Common myeloid progenitor, CD34-positive (primary cell): Measurements from ENCODE around the gene ADGRV1.
A peak's percentile ranks its signal among the peaks of the same experiment; 100 is the strongest.
"Not testable (repeated sequence)": the region's sequence is repeated elsewhere in the genome, so short reads cannot be mapped to it uniquely, and the experiment has no call there.

ENCODE experiments used
- CTCF ChIA-PET: fragments of 350-600 bp; sonication (Branson Sonifier 250); formaldehyde crosslinking; loops from one replicate; lab custom pipeline; 2021; ENCODE audit warnings: antibody characterized with exemption; lab: Charles Lee
- POLR2A ChIA-PET: fragments of 350-600 bp; sonication (Branson Sonifier 250); formaldehyde crosslinking; loops from one replicate; lab custom pipeline; 2021; ENCODE audit warnings: antibody characterized with exemption; lab: Charles Lee
- DNase-seq, 3 donors: peaks; one replicate each; pipeline versions ENCODE4 v3.0.0 to v3.0.0-alpha.2; 2013
- H3K27ac ChIP-seq, 2 experiments: 1 replicate in 1 of 2; 2 replicates in 1 of 2; pipeline ENCODE4 v1.7.0; 2013; ENCODE audit warnings: inconsistent platforms in 2 of 2, low read length in 2 of 2, mild to moderate bottlenecking in 2 of 2, low read depth in 1 of 2, moderate library complexity in 1 of 2; ENCODE audit not compliant: severe bottlenecking in 2 of 2, insufficient read depth in 1 of 2, poor library complexity in 1 of 2
- H3K27me3 ChIP-seq, 5 experiments: replicated peaks in 2 of 5; 1 replicate in 3 of 5; 2 replicates in 2 of 5; pipeline versions ENCODE4 v1.6.1 to v1.7.0; 2013; ENCODE audit warnings: low read length in 4 of 5, mild to moderate bottlenecking in 2 of 5, moderate library complexity in 2 of 5, inconsistent platforms in 1 of 5; ENCODE audit not compliant: insufficient read depth in 5 of 5, control insufficient read depth in 4 of 5
- H3K36me3 ChIP-seq, 4 experiments: 1 replicate in 2 of 4; 2 replicates in 2 of 4; pipeline versions ENCODE4 v1.6.1 to v1.7.0; 2013; ENCODE audit warnings: low read length in 3 of 4, control low read depth in 1 of 4, mild to moderate bottlenecking in 1 of 4; ENCODE audit not compliant: control insufficient read depth in 4 of 4, insufficient read depth in 4 of 4
- H3K4me1 ChIP-seq, 4 experiments: 1 replicate in 3 of 4; 2 replicates in 1 of 4; pipeline versions ENCODE4 v1.6.1 to v1.7.1; 2013; ENCODE audit warnings: low read length in 3 of 4, mild to moderate bottlenecking in 3 of 4, control low read depth in 1 of 4, inconsistent platforms in 1 of 4, moderate library complexity in 1 of 4; ENCODE audit not compliant: control insufficient read depth in 4 of 4, insufficient read depth in 4 of 4; ENCODE audit errors: control extremely low read depth in 1 of 4
- H3K4me3 ChIP-seq, 7 experiments: 1 replicate in 4 of 7; 2 replicates in 3 of 7; pipeline versions ENCODE4 v1.5.1 to v1.7.0; 2013; ENCODE audit warnings: mild to moderate bottlenecking in 7 of 7, low read length in 6 of 7, moderate library complexity in 6 of 7, inconsistent platforms in 2 of 7, low read depth in 2 of 7, control low read depth in 1 of 7; ENCODE audit not compliant: insufficient read depth in 4 of 7, control insufficient read depth in 1 of 7; ENCODE audit errors: extremely low read depth in 1 of 7
- H3K9me3 ChIP-seq, 5 experiments: 1 replicate in 4 of 5; 2 replicates in 1 of 5; pipeline versions ENCODE4 v1.6.1 to v1.7.1; 2013; ENCODE audit warnings: low read length in 4 of 5, mild to moderate bottlenecking in 2 of 5, inconsistent platforms in 1 of 5, low read depth in 1 of 5, moderate library complexity in 1 of 5; ENCODE audit not compliant: control insufficient read depth in 4 of 5, insufficient read depth in 2 of 5; ENCODE audit errors: control extremely low read depth in 1 of 5
- WGBS: methylation state at CpG from one replicate; pipeline ENCODE4 v1.1.5; 2013; ENCODE audit not compliant: insufficient coverage; 5-methylcytosine and 5-hydroxymethylcytosine counted together

Gene ADGRV1

DNA sequence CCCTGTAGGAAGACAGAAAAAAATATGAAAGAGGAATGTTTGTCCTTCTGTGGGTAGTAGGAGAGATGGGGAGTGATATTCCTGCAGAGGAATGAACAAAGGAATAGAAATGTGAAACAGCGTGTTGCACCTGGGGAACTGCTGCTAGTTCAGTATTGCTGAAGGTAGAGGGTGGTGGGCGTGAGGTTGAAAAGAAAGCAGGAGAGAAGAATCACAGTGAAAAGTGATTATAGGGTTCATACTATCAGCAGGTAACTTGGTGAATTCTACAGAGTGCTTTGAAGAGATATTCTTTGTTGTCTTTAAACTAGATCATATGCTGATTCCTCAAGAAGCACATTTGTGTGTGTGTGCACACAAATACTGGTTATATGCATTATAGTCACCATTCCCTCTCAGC lies 95.6 kb downstream of the ADGRV1 start:
- ChIA-PET CTCF (no interaction called here), POLR2A (interaction anchor here (0.7 kb wide), 1 partner anchor 229 kb away, joined by 3 read pairs; no protein-coding TSS in a partner anchor)
- 94% methylated on average over 2 of the region's 2 CpGs for WGBS
- DNase-seq, result no peak
- Histone ChIP-seq H3K4me3 (no peak overlapping the region), H3K36me3 (no peaks in the 10 kb centered on the region), H3K27ac (no peak overlapping the region), H3K27me3 (no peaks in the 10 kb centered on the region), H3K9me3 (no peaks in the 10 kb centered on the region), H3K4me1 (no peaks in the 10 kb centered on the region)

DNA sequence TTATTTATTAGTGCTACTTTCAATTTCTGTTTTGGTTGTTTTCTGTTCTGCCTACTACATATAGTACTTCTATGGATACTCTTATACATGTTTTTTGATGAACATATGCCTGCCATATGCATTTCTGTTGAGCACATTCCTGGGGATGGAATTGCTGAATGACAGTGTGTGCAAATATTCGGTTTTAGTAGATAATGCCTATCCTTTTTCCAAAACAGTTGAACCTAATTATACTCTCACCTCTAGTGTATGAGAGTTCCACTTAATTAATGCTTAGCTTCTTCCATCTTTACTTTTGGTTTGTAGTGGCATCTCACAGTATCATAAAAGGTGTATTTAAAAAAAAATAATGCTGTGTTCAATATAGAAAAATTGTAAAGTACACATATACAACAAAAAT lies 96.8 kb downstream of the ADGRV1 start:
- Histone ChIP-seq H3K27ac (peak overlapping the region in 1 of 2 experiments; percentile 19), H3K36me3 (no peaks in the 10 kb centered on the region), H3K9me3 (no peaks in the 10 kb centered on the region), H3K4me1 (no peaks in the 10 kb centered on the region), H3K27me3 (no peaks in the 10 kb centered on the region), H3K4me3 (no peak overlapping the region)
- no peak for DNase-seq
- CTCF ChIA-PET, result no interaction called here
- no CpG with 5 or more reads among the region's 1 CpG for whole genome bisulfite sequencing
- POLR2A ChIA-PET, result no interaction called here

DNA sequence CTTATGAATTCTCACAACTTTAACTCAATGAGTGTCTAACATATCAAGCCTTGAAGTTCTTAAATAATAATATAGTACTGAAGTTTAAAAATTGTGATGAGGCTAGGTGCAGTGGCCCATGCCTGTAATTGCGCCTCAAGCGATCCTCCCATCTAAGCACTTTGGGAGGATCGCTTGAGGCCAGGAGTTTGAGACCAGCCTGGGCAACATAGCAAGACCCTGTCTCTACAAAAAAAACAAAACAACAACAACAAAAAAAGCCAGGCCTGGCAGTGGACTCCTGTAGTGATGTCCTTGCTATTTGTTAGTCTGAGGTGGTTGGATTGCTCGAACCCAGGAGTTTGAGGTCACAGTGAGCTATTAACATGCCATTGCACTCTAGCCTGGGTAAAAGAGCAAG lies 98.4 kb downstream of the ADGRV1 start:
- no peaks in the 10 kb centered on the region for H3K9me3 ChIP-seq
- no peaks in the 10 kb centered on the region for H3K27me3 ChIP-seq
- no peak overlapping the region for H3K4me3 ChIP-seq
- 100% methylated on average over 3 of the region's 4 CpGs for WGBS
- ChIA-PET CTCF (no interaction called here), POLR2A (no interaction called here)
- no peak overlapping the region for H3K27ac ChIP-seq
- no peaks in the 10 kb centered on the region for H3K36me3 ChIP-seq
- no peaks in the 10 kb centered on the region for H3K4me1 ChIP-seq
- no peak for DNase-seq

DNA sequence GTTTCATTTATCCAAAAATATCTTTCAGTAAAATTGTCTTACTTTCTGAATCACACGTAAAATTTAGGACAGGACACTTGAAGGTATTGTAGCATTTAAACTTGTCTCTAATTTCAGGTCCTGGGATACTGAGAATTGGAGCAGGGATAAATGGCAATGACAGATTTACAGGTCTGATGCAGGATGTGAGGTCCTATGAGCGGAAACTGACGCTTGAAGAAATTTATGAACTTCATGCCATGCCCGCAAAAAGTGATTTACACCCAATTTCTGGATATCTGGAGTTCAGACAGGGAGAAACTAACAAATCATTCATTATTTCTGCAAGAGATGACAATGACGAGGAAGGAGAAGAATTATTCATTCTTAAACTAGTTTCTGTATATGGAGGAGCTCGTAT lies 99.2 kb downstream of the ADGRV1 start:
- POLR2A ChIA-PET, result no interaction called here
- Histone ChIP-seq H3K27me3 (no peaks in the 10 kb centered on the region), H3K9me3 (no peaks in the 10 kb centered on the region), H3K4me3 (no peak overlapping the region), H3K27ac (peak overlapping the region in 1 of 2 experiments; percentile 36), H3K4me1 (no peaks in the 10 kb centered on the region), H3K36me3 (no peaks in the 10 kb centered on the region)
- 91% methylated on average over 4 of the region's 6 CpGs for WGBS
- CTCF ChIA-PET, result no interaction called here
- DNase-seq, result no peak

DNA sequence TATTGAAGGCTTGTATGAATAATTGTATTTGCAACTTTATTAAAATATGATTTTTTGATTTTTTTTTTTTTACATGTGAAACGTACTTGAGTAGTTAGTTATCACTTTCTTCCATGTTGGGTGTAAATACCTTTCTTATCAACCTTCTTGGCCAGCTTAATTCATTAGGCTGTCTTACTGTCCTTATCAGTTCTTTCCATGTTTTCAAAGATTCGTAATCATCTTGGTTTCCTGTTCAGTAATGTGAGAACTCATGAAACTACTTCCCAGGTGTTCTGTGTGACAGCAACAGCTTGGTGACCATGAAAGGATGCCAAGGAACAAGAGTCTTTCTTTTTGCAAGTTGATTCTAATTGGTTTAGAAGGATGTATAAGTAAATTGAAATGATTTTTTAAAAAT lies 100.0 kb downstream of the ADGRV1 start:
- CTCF ChIA-PET, result interaction anchor here (0.8 kb wide), 1 partner anchor 50 kb away, joined by 3 read pairs; no protein-coding TSS in a partner anchor
- 29% methylated on average over 1 of the region's 2 CpGs for WGBS
- Histone ChIP-seq H3K4me3 (no peak overlapping the region), H3K27me3 (no peaks in the 10 kb centered on the region), H3K27ac (no peak overlapping the region), H3K4me1 (no peaks in the 10 kb centered on the region), H3K9me3 (no peaks in the 10 kb centered on the region), H3K36me3 (no peaks in the 10 kb centered on the region)
- DNase-seq, result peak in 1 of 3 donors; percentile 16
- POLR2A ChIA-PET, result no interaction called here

DNA sequence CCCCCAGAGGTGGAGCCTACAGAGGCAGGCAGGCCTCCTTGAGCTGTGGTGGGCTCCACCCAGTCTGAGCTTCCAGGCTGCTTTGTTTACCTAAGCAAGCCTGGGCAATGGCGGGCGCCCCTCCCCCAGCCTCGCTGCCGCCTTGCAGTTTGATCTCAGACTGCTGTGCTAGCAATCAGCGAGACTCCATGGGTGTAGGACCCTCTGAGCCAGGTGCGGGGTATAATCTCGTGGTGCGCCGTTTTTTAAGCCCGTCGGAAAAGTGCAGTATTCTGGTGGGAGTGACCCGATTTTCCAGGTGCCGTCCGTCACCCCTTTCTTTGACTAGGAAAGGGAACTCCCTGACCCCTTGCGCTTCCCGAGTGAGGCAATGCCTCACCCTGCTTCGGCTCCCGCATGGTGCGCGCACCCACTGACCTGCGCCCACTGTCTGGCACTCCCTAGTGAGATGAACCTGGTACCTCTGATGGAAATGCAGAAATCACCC lies 109.5 kb downstream of the ADGRV1 start:
- H3K27me3 ChIP-seq, CTCF ChIA-PET, H3K4me3 ChIP-seq, H3K9me3 ChIP-seq, H3K4me1 ChIP-seq, H3K27ac ChIP-seq, DNase-seq, POLR2A ChIA-PET, H3K36me3 ChIP-seq: not testable (repeated sequence)
- WGBS, result 93% methylated on average over 12 of the region's 21 CpGs

DNA sequence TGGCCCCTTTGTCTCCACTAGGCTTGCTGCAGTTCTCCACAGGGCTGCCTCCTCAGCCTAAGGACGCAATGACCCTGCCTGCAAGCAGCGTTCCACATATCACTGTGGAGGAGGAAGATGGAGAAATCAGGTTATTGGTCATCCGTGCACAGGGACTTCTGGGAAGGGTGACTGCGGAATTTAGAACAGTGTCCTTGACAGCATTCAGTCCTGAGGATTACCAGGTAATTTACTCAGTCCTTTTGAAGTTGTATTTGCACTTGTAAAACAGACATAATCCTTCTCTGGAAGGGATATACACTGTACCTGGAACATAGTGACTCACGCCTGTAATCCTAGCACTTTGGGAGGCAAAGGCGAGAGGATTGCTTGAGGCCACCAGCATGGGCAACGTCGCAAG lies 116.6 kb downstream of the ADGRV1 start:
- Histone ChIP-seq H3K36me3 (no peaks in the 10 kb centered on the region), H3K4me3 (no peak overlapping the region), H3K9me3 (no peaks in the 10 kb centered on the region), H3K27me3 (no peaks in the 10 kb centered on the region), H3K4me1 (no peaks in the 10 kb centered on the region), H3K27ac (no peak overlapping the region)
- ChIA-PET CTCF (no interaction called here), POLR2A (no interaction called here)
- DNase-seq, result no peak
- WGBS, result 96% methylated on average over 7 of the region's 8 CpGs
